GM12878 (cell line): ENCODE results near the gene STAT3. TPM values are rescaled to one million over a fixed set of nuclear protein-coding genes. Genes with fewer than 3 reads are reported as not detected.

ENCODE experiments used
- ATAC-seq: fragments of 200-7000 bp; cut with Tn5 transposase; 3 replicates; pipeline ENCODE4 v1.9.1; 2020; ENCODE audit warnings: mild to moderate bottlenecking, moderate library complexity
- BruUV-seq: library from RNA; stranded (reverse); fragments of 400-500 nt; replicated peaks from 2 replicates; lab custom pipeline; 2021; lab: Mats Ljungman, UMichigan
- CTCF ChIA-PET: fragments of 300-600 bp; sonication (Branson Sonifier 250); formaldehyde crosslinking; extraction: SDS; loops from one replicate; lab custom pipeline; 2021; ENCODE audit warnings: inconsistent platforms; lab: Yijun Ruan, JAX
- POLR2A ChIA-PET: fragments of 350-600 bp; formaldehyde crosslinking; extraction: SDS; loops from one replicate; lab custom pipeline; 2021; ENCODE audit warnings: inconsistent platforms; lab: Charles Lee
- RAD21 ChIA-PET: fragments of 300-600 bp; sonication (Branson Sonifier 250); formaldehyde crosslinking; loops from one replicate; lab custom pipeline; 2023; ENCODE audit warnings: antibody characterized with exemption; ENCODE audit not compliant: unreplicated experiment; lab: Charles Lee
- SMC1A ChIA-PET: fragments of 300-600 bp; sonication (Branson Sonifier 250); formaldehyde crosslinking; loops from one replicate; lab custom pipeline; 2023; ENCODE audit not compliant: unreplicated experiment, uncharacterized antibody; lab: Charles Lee
- DNase-seq: peaks from one replicate; pipeline ENCODE4 v3.0.0-alpha.2; 2011; ENCODE audit warnings: low read depth, low spot score
- FAIRE-seq: peaks from 3 replicates; lab custom pipeline; 2011; peaks lifted over from hg19 to GRCh38; lab: Jason Lieb, UNC
- H2AFZ ChIP-seq: 2 replicates; pipeline ENCODE4 v1.6.0; 2011; ENCODE audit warnings: low read depth, low read length, control low read depth; ENCODE audit not compliant: control insufficient read depth
- H3K27ac ChIP-seq: 2 replicates; pipeline ENCODE4 v1.5.1; 2011; ENCODE audit warnings: control low read depth; ENCODE audit not compliant: control insufficient read depth, insufficient read depth
- H3K27me3 ChIP-seq, 2 experiments: replicated peaks in 1 of 2; 2 replicates each; pipeline versions ENCODE4 v1.6.0 to v1.6.1; 2011; ENCODE audit warnings: low read length in 1 of 2; ENCODE audit not compliant: control insufficient read depth in 2 of 2, insufficient read depth in 2 of 2
- H3K36me3 ChIP-seq, 2 experiments: 2 replicates each; pipeline ENCODE4 v1.5.1; 2011; ENCODE audit warnings: low read length in 1 of 2; ENCODE audit not compliant: control insufficient read depth in 2 of 2, insufficient read depth in 2 of 2
- H3K4me1 ChIP-seq: 2 replicates; pipeline ENCODE4 v1.6.1; 2011; ENCODE audit warnings: mild to moderate bottlenecking, low read length, moderate library complexity, mixed read lengths; ENCODE audit not compliant: control insufficient read depth, insufficient read depth
- H3K4me2 ChIP-seq: 2 replicates; pipeline ENCODE4 v1.6.0; 2011; ENCODE audit warnings: control low read depth; ENCODE audit not compliant: control insufficient read depth, insufficient read depth
- H3K4me3 ChIP-seq: fragments of 200-600 bp; sonication (generic); 2 replicates; pipeline ENCODE4 v1.5.1; 2016
- H3K79me2 ChIP-seq: 2 replicates; pipeline ENCODE4 v1.6.0; 2011; ENCODE audit warnings: low read length; ENCODE audit not compliant: control insufficient read depth, insufficient read depth
- H3K9ac ChIP-seq: 2 replicates; pipeline ENCODE4 v1.8.0; 2011; ENCODE audit warnings: low read length, control low read depth, mixed read lengths; ENCODE audit not compliant: control insufficient read depth, insufficient read depth
- H3K9me3 ChIP-seq: replicated peaks from 3 replicates; pipeline ENCODE4 v1.5.1; 2011; ENCODE audit warnings: mild to moderate bottlenecking, low read length; ENCODE audit not compliant: control insufficient read depth, insufficient read depth
- H4K20me1 ChIP-seq: 2 replicates; pipeline ENCODE4 v1.6.0; 2011; ENCODE audit not compliant: control insufficient read depth, insufficient read depth
- BCL3 ChIP-seq: IDR thresholded peaks from 2 replicates; pipeline ENCODE4 v1.6.1; 2011; ENCODE audit warnings: borderline replicate concordance, low read depth, mild to moderate bottlenecking, moderate library complexity, low read length; ENCODE audit not compliant: insufficient read depth, poor library complexity, severe bottlenecking
- EZH2 ChIP-seq: IDR thresholded peaks from 2 replicates; pipeline ENCODE4 v1.6.1; 2012; ENCODE audit warnings: low read depth, mild to moderate bottlenecking, control low read depth, inconsistent platforms, low read length, borderline replicate concordance; ENCODE audit not compliant: control insufficient read depth
- GATAD2B ChIP-seq: fragments of 450-650 bp; conservative IDR thresholded peaks from 2 replicates; pipeline ENCODE4 v1.6.1; 2017; ENCODE audit warnings: low read depth, mild to moderate bottlenecking, moderate library complexity
- RBBP5 ChIP-seq: fragments of 200-600 bp; sonication (generic); conservative IDR thresholded peaks from 2 replicates; pipeline ENCODE4 v1.6.1; 2016
- ZNF274 ChIP-seq: IDR thresholded peaks from one replicate; pipeline ENCODE4 v1.8.0; 2011; ENCODE audit not compliant: insufficient read length, insufficient read depth
- ZNF687 ChIP-seq: fragments of 450-650 bp; IDR thresholded peaks from 2 replicates; pipeline ENCODE4 v1.6.1; 2017; ENCODE audit warnings: mild to moderate bottlenecking, moderate library complexity
- WGBS: methylation state at CpG from one replicate; pipeline ENCODE4 v1.1.6; 2016; ENCODE audit warnings: low lambda C conversion rate; ENCODE audit not compliant: insufficient replicate concordance, insufficient coverage; ENCODE audit errors: missing lambda C conversion rate; 5-methylcytosine and 5-hydroxymethylcytosine counted together
- in situ Hi-C: fragments of 300-500 bp; cut with MboI; formaldehyde crosslinking; loops from 9 replicates; pipeline ENCODE4 v1.14.3; 2018; ENCODE audit warnings: mixed read lengths
- intact Hi-C: fragments of 100-400 bp; cut with micrococcal nuclease; formaldehyde crosslinking; loops from one replicate; pipeline ENCODE4 v1.14.2; 2022; ENCODE audit not compliant: unreplicated experiment
- polyA plus RNA-seq, 11 experiments: library from polyadenylated mRNA; depleted of rRNA in 4 of 11; unstranded in 6 of 11; stranded (reverse) in 5 of 11; fragments of >200 nt; fragmentation: Nextera tagmentation in 4 of 11; fragmentation: Illumina TruSeq in 1 of 11; extraction: Ambion mirVana in 4 of 11; extraction: Trizol in 1 of 11; gene quantifications; 1 replicate in 1 of 11; 2 replicates in 10 of 11; pipeline versions ENCODE4 v1.2.1 to v1.2.3, GENCODE V29; 2011 to 2016; ENCODE audit warnings: inconsistent platforms in 2 of 11, missing spikeins in 2 of 11, low read depth in 1 of 11
- total RNA-seq, 4 experiments: library from RNA; depleted of rRNA in 3 of 4; stranded (reverse); fragments of >200 nt in 3 of 4; fragmentation: Illumina TruSeq in 1 of 4; extraction: Trizol in 1 of 4; gene quantifications; 2 replicates each; pipeline versions ENCODE4 v1.2.1 to v1.2.3, GENCODE V29; 2013 to 2021

Gene STAT3
- total and polyA plus RNA-seq, 10 of the 15 experiments (the other 5 are each of a cell fraction or from before 2014, with no cell fraction given) = 18.4 to 96.4 (median 60.9) TPM

- ChIA-PET RAD21 (interaction anchor here (0.9 to 1.1 kb wide), 3 partner anchors 12 to 123 kb away, joined by 3 to 4 read pairs (median 3); no protein-coding TSS in a partner anchor), POLR2A (interaction anchor here (0.7 to 2.2 kb wide), 4 partner anchors 8 to 1560 kb away, joined by 3 to 9 read pairs (median 3); partner anchors contain the start of gene STAT5A), CTCF (interaction anchor here (0.7 to 2.0 kb wide), 4 partner anchors 8 to 90 kb away, joined by 3 to 14 read pairs (median 3); no protein-coding TSS in a partner anchor), SMC1A (interaction anchor here (0.9 to 1.3 kb wide), 4 partner anchors 10 to 126 kb away, joined by 3 to 6 read pairs (median 4); no protein-coding TSS in a partner anchor)
- in situ Hi-C loops = no loop called here
- Histone ChIP-seq H3K4me3 (no peak overlapping the region), H3K4me2 (peak overlapping the region; percentile 98; the same call in 1 of the 2 replicates), H3K9ac (no peak overlapping the region), H3K36me3 (no peaks in the 10 kb centered on the region), H3K9me3 (no peaks in the 10 kb centered on the region), H3K27me3 (no peaks in the 10 kb centered on the region), H2AFZ (peak overlapping the region; percentile 88; the same call in 1 of the 2 replicates), H3K79me2 (peaks cover 33% of the 10 kb centered on the region), H3K27ac (no peak overlapping the region), H3K4me1 (peaks cover 17% of the 10 kb centered on the region), H4K20me1 (no peaks in the 10 kb centered on the region)
- intact Hi-C loops = no loop called here
- DNase-seq (no peak), FAIRE-seq (no peak), ATAC-seq (peak; percentile 11; the same call in 2 of the 3 replicates)
- WGBS = 83% methylated on average over 6 of the region's 6 CpGs
- TF ChIP-seq EZH2 (no peak), RBBP5 (no peak), GATAD2B (no peak), ZNF274 (no peak), BCL3 (no peak), ZNF687 (no peak)
- no TSS peak for BruUV-seq
These were observed 110.9 kb downstream of the STAT3 start for GRCh38 chr17:42277342-42277712.
